ENCODE measurements around the gene RGMA.

The RGMA gene

GRCh38 chr15:93089727-93090305 is 805 bp upstream of the RGMA start:
- DNase-seq, result no peak

GRCh38 chr15:93088200-93088980 is 621 bp downstream of the RGMA start:
- no peak for DNase-seq

GRCh38 chr15:93087825-93088199 is 1.2 kb downstream of the RGMA start:
- peak; percentile 47 for DNase-seq

- DNase-seq, result no peak
Observed at GRCh38 chr15:93086791-93087190, 2.2 kb downstream of the RGMA start.

GRCh38 chr15:93085692-93086091 is 3.3 kb downstream of the RGMA start:
- DNase-seq, result no peak

- no peak for DNase-seq
Observed at GRCh38 chr15:93082861-93083260, 6.2 kb downstream of the RGMA start.

GRCh38 chr15:93081399-93081798 is 7.6 kb downstream of the RGMA start:
- DNase-seq, result no peak

- no peak for DNase-seq
Observed at GRCh38 chr15:93080451-93080850, 8.6 kb downstream of the RGMA start.

GRCh38 chr15:93076875-93077274 is 12.1 kb downstream of the RGMA start:
- DNase-seq, result no peak

GRCh38 chr15:93076217-93076616 is 12.8 kb downstream of the RGMA start:
- no peak for DNase-seq

- no peak for DNase-seq
Observed at GRCh38 chr15:93074599-93074998, 14.4 kb downstream of the RGMA start.

- DNase-seq, result no peak
Observed at GRCh38 chr15:93073465-93073952, 15.5 kb downstream of the RGMA start.

GRCh38 chr15:93072411-93073394 is 16.3 kb downstream of the RGMA start:
- DNase-seq, result peak; percentile 25

- DNase-seq, result no peak
Observed at GRCh38 chr15:93072011-93072410, 17.0 kb downstream of the RGMA start.

- DNase-seq, result no peak
Observed at GRCh38 chr15:93071469-93071936, 17.5 kb downstream of the RGMA start.

GRCh38 chr15:93070551-93071296 is 18.3 kb downstream of the RGMA start:
- no peak for DNase-seq

GRCh38 chr15:93070132-93070531 is 18.9 kb downstream of the RGMA start:
- no peak for DNase-seq

GRCh38 chr15:93068581-93069199 is 20.3 kb downstream of the RGMA start:
- DNase-seq, result no peak

GRCh38 chr15:93067649-93068085 is 21.3 kb downstream of the RGMA start:
- DNase-seq, result no peak

GRCh38 chr15:93066834-93067648 is 22.0 kb downstream of the RGMA start:
- DNase-seq, result no peak

GRCh38 chr15:93066224-93066681 is 22.8 kb downstream of the RGMA start:
- DNase-seq, result no peak

Data from NCI-H1048 (cell line).